GM03348 (cell line): Measurements from ENCODE around the gene ZNF407.
A peak's percentile ranks its signal among the peaks of the same experiment; 100 is the strongest.

ENCODE experiments used
- DNase-seq: peaks from one replicate; pipeline ENCODE4 v3.0.0; 2012; ENCODE audit warnings: low spot score

ZNF407 gene

GRCh38 chr18:74880706-74881278 is 283.1 kb downstream of the ZNF407 start:
- DNase-seq = no peak

- no peak for DNase-seq
These were observed 294.5 kb downstream of the ZNF407 start for GRCh38 chr18:74892066-74892627.

GRCh38 chr18:74895686-74896085 is 298.0 kb downstream of the ZNF407 start:
- peak; percentile 20 for DNase-seq

- DNase-seq = no peak
These were observed 298.8 kb downstream of the ZNF407 start for GRCh38 chr18:74896390-74896991.

- DNase-seq = peak; percentile 58
These were observed 300.4 kb downstream of the ZNF407 start for GRCh38 chr18:74897971-74898657.

GRCh38 chr18:74898965-74899364 is 301.3 kb downstream of the ZNF407 start:
- DNase-seq = peak; percentile 10

- no peak for DNase-seq
These were observed 301.9 kb downstream of the ZNF407 start for GRCh38 chr18:74899554-74899953.

GRCh38 chr18:74901362-74902146 is 303.9 kb downstream of the ZNF407 start:
- DNase-seq = no peak

GRCh38 chr18:74902147-74902455 is 304.4 kb downstream of the ZNF407 start:
- no peak for DNase-seq

GRCh38 chr18:74905247-74905646 is 307.6 kb downstream of the ZNF407 start:
- no peak for DNase-seq

- no peak for DNase-seq
These were observed 308.5 kb downstream of the ZNF407 start for GRCh38 chr18:74906184-74906583.

GRCh38 chr18:74914052-74914591 is 316.5 kb downstream of the ZNF407 start:
- no peak for DNase-seq

GRCh38 chr18:74914648-74915047 is 317.0 kb downstream of the ZNF407 start:
- DNase-seq = no peak

- DNase-seq = no peak
These were observed 319.2 kb downstream of the ZNF407 start for GRCh38 chr18:74916773-74917393.

- no peak for DNase-seq
These were observed 320.7 kb downstream of the ZNF407 start for GRCh38 chr18:74918276-74918790.

- DNase-seq = no peak
These were observed 323.6 kb downstream of the ZNF407 start for GRCh38 chr18:74921057-74921820.

GRCh38 chr18:74926051-74926450 is 328.4 kb downstream of the ZNF407 start:
- no peak for DNase-seq

- DNase-seq = no peak
These were observed 330.7 kb downstream of the ZNF407 start for GRCh38 chr18:74928194-74928968.

- DNase-seq = no peak
These were observed 331.4 kb downstream of the ZNF407 start for GRCh38 chr18:74929110-74929509.

- no peak for DNase-seq
These were observed 332.9 kb downstream of the ZNF407 start for GRCh38 chr18:74930616-74931015.
